Retinal pigment epithelial cell (primary cell): Measurements from ENCODE around the gene STAT5A.
"Not testable (repeated sequence)": the region's sequence is repeated elsewhere in the genome, so short reads cannot be mapped to it uniquely, and the experiment has no call there.

Source experiments
- DNase-seq: peaks from one replicate; pipeline ENCODE4 v3.0.0-alpha.2; 2010; ENCODE audit warnings: low read depth
- H3K4me3 ChIP-seq: 2 replicates; pipeline ENCODE4 v1.5.1; 2011; ENCODE audit warnings: mild to moderate bottlenecking, low read length, control low read depth, moderate library complexity
- TF ChIP-seq, protein P1 (sequence below): conservative IDR thresholded peaks from 2 replicates; pipeline ENCODE4 v1.5.1; 2011; ENCODE audit warnings: low read depth, low read length, control low read depth, inconsistent platforms

The STAT5A gene

DNA sequence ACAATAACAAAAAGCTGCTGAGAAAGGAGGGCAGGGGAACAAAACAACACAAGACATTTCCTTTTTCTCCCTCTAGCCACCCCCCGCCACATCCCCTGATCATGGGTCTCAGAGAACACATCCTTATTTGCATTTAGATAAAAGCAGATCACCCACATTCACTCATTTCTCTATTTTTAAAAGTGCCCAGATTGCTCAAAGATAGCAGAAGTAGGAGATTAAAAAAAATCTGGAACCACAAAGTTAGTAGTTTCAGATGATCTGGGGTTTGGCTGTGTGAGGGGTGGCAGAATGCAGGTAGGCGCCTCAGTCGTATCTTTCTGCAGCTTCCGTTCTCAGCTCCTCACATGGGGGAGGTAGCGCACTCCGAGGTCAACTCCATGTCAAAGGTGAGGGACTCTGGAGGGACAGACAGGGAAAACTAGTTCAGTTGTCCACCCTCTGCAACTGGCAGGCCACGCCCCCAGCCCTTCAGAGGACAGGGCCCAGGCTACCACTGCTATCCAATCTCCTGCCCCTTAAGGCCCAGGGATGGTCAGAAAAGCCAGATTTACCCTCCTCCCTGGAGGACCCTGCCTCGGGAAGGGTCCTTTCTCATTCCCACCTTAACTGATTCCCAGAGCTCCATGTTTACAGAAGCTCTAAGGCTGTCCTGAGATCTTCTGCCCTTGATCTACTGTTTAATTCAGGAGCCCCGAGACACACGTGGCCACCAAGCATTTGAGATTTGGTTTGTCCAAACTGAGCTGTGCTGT, 27.3 kb downstream of the STAT5A start:
- DNase-seq, result no peak
- TF ChIP-seq, protein P1, sequence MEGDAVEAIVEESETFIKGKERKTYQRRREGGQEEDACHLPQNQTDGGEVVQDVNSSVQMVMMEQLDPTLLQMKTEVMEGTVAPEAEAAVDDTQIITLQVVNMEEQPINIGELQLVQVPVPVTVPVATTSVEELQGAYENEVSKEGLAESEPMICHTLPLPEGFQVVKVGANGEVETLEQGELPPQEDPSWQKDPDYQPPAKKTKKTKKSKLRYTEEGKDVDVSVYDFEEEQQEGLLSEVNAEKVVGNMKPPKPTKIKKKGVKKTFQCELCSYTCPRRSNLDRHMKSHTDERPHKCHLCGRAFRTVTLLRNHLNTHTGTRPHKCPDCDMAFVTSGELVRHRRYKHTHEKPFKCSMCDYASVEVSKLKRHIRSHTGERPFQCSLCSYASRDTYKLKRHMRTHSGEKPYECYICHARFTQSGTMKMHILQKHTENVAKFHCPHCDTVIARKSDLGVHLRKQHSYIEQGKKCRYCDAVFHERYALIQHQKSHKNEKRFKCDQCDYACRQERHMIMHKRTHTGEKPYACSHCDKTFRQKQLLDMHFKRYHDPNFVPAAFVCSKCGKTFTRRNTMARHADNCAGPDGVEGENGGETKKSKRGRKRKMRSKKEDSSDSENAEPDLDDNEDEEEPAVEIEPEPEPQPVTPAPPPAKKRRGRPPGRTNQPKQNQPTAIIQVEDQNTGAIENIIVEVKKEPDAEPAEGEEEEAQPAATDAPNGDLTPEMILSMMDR, result no peak
- H3K4me3 ChIP-seq, result no peak overlapping the region

DNA sequence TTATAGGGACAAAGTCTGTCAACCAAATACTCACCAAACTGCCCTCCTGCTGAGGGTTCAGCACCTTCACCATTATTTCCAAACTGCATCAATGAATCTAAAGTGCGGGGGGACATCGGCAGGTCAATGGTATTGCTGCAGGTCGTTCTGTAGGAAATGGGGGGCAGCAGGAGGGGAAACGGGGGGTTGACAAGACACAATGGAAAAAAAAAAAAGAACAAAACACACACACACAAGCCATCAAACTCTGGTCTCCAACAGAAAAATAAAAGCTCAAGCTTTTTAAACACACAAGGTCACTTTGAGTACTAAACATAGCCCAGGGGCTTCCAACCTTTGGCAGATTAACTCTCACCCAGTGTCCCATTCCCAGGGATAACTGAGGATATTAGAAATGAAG, 28.5 kb downstream of the STAT5A start:
- TF ChIP-seq, protein P1, result no peak
- H3K4me3 ChIP-seq, result no peak overlapping the region
- no peak for DNase-seq

DNA sequence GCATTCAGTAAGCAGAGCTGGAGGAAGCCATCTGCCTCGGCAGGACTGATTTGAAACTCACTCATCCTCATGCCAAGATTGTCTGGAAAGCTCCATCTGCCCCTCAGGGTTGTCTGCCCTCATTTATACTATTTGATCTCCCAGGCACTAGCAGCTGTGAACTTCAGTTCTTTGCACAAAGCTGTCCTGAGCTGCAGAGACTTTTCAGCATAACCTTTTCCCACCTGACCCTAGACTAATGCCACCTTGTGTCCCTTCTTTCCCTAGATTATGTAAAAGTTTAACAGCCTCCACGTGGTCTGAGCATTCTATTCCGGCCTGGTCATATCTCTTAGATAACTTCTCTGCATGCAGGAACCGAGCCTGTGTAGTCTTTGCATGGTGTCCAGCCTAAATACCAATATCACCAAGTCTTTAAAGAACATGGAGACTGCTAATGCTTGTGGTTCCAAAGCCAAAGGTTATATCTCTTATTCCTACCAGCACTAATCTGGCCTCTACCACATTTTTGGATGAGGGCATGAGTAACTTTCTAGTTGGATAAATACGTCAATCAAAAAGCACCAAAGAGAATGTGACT, 29.1 kb downstream of the STAT5A start:
- no peak overlapping the region for H3K4me3 ChIP-seq
- TF ChIP-seq, protein P1, result no peak
- no peak for DNase-seq

DNA sequence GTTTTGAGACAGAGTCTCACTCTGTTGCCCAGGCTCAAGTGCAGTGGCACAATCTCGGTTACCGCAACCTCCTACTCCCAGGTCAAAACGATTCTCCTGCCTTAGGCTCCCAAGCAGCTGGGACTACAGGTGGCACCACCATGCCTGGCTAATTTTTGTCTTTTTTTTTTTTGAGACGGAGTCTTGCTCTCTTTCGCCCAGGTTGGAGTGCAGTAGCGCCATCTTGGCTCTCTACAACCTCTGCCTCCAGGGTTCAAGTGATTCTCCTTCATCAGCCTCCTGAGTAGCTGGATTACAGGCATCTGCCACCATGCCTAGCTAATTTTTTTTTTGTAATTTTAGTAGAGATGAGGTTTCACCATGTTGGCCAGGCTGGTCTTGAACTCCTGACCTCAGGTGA, 29.7 kb downstream of the STAT5A start:
- H3K4me3 ChIP-seq, DNase-seq: not testable (repeated sequence)

DNA sequence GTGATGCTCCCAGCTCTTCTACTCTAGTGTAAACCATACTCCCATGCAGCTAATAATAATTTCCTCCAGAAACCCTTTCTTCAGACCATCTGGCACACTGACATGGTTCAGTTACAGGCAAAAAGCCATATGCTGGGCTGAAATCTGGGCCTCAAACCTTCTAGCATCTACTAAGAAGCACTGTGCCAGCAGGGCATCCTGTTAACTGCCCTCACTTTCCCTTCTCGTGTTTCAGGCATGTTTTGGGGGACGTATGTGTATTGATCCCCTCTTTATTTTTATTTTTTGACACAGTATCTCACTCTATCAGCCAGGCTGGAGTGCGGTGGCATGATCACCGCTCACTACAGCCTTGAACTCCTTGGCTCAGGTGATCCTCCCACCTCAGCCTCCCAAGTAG, 33.3 kb downstream of the STAT5A start:
- DNase-seq, result no peak
- no peak overlapping the region for H3K4me3 ChIP-seq
- TF ChIP-seq, protein P1, result no peak

DNA sequence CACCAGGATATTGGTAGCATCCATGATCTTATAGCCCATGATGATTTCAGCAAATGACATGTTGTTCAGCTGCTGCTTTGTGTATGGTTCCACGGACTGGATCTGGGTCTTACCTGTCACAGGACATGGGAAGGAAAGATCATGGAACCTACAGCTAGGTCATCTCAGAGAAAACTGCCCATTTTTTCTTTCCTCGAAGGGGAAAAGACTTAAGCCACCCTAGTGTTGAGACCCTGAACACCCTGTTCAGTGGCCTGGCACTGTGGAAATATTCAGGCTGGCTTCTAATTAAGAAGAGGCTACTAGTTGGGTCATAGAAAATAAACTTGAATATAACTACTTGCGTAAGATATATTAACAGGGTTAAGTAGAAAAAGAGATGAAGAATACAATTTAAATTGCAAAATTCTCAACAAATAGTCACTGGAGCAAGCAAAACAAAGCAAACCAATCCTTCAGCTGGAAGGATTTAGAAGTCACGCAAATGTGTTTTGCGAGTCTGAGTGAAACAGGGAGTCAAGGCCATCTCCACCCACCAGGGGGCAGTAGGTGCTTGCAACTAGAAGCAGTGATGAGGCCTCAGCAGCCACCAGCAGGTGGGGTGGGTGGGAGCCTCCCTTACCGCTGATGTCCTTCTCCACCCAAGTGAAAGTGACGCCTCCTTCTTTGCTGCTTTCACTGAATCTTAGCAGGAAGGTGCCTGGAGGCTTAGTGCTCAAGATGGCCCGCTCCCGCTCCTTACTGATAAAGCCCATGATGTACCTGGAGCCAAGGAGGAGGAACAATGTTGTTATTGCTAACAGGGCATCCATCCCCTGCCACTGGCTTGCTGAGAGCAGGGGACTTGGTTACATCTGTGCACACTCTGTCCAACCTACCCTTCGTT, 34.3 kb downstream of the STAT5A start:
- DNase-seq, result peak; percentile 65
- TF ChIP-seq, protein P1, result peak; percentile 100
- H3K4me3 ChIP-seq, result no peak overlapping the region

DNA sequence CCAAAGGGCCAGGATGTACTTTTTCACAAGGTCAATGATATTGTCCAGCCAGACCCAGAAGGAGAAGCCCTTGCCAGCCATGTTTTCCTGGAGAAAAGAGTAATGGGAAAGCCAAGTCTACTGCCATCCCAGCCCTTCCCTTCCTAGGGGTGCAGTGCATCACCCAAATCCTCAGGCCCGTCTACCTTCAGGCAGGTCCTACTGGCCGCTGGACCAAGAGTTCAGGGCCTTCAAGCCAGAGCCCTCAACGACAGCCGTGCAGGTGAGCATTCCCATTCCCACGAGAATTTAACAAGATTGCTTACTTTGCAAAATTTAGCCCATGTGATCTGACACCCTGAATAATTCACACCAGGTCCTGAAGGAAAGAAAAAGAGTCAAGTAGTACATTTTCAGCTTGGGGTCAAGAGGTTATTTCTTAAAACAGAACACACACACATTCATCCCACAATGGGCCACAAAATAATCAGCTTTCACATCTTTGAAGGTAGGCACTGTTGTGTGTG, 35.0 kb downstream of the STAT5A start:
- no peak for DNase-seq

More for the DNA sequence above, 35.0 kb downstream of the STAT5A start:
- H3K4me3 ChIP-seq, result no peak overlapping the region
- TF ChIP-seq, protein P1, result no peak
